Suprapubic skin (tissue), 4 donors: ENCODE data around the gene SRP19.

ENCODE experiments used
- EP300 ChIP-seq: sonication (generic); formaldehyde crosslinking; IDR thresholded peaks from one replicate; pipeline ENCODE4 v1.6.1; 2017; ENCODE audit warnings: antibody characterized with exemption
- POLR2AphosphoS5 ChIP-seq, 3 donors: sonication (generic); formaldehyde crosslinking; IDR thresholded peaks; one replicate each; pipeline ENCODE4 v1.6.1; 2017; ENCODE audit warnings: antibody characterized with exemption in 3 of 3
- TF ChIP-seq, protein P1 (sequence below), 2 donors: fragments of 200-600 bp in 1 of 2; fragments of 450-650 bp in 1 of 2; sonication (generic) in 1 of 2; IDR thresholded peaks; one replicate each; pipeline ENCODE4 v1.5.1; 2016 to 2019; ENCODE audit warnings: antibody characterized with exemption in 2 of 2, mild to moderate bottlenecking in 1 of 2, moderate library complexity in 1 of 2

DNA sequence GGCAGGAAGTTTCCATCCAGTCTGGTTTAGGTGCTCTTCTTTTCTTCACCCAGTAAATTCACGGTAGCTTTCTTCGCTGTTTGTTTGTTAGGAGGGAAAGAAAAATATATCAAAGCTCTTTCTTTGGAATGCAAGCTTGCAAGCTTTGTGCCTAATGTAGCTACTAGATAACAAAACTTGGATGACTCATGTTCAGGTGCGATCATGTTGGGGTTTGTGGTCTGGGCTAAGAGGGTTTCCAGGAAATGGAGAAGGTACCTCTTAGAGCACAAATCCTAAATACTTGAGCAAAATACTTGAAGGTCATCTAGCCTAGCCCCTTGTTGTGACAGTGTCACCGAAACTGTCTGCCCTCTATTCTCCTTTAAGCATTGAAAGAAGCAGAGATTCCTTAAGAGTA, 17.7 kb downstream of the SRP19 start:
- TF ChIP-seq, protein P1, sequence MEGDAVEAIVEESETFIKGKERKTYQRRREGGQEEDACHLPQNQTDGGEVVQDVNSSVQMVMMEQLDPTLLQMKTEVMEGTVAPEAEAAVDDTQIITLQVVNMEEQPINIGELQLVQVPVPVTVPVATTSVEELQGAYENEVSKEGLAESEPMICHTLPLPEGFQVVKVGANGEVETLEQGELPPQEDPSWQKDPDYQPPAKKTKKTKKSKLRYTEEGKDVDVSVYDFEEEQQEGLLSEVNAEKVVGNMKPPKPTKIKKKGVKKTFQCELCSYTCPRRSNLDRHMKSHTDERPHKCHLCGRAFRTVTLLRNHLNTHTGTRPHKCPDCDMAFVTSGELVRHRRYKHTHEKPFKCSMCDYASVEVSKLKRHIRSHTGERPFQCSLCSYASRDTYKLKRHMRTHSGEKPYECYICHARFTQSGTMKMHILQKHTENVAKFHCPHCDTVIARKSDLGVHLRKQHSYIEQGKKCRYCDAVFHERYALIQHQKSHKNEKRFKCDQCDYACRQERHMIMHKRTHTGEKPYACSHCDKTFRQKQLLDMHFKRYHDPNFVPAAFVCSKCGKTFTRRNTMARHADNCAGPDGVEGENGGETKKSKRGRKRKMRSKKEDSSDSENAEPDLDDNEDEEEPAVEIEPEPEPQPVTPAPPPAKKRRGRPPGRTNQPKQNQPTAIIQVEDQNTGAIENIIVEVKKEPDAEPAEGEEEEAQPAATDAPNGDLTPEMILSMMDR (IDR thresholded peaks at IDR 0.05) = no peak
- TF ChIP-seq EP300 = no peak
- no peak for TF ChIP-seq POLR2AphosphoS5 (IDR thresholded peaks at IDR 0.05)
